GM12874 (cell line): ENCODE measurements around the gene CYBC1.

ENCODE experiments used
- CTCF ChIP-seq: IDR thresholded peaks from 2 replicates; pipeline ENCODE4 v1.5.1; 2011; ENCODE audit warnings: low read depth, mild to moderate bottlenecking, control low read depth, low read length, moderate library complexity; ENCODE audit not compliant: insufficient read depth

The CYBC1 gene

GRCh38 chr17:82461827-82462524 lies 11.4 kb upstream of the CYBC1 start:
- TF ChIP-seq CTCF: no peak

GRCh38 chr17:82458885-82459424 lies 8.4 kb upstream of the CYBC1 start:
- no peak for TF ChIP-seq CTCF

- no peak for TF ChIP-seq CTCF
Measured at GRCh38 chr17:82458179-82458884, 7.8 kb upstream of the CYBC1 start, which contains the start of gene NARF. NARF (plus strand) TSS chr17:82458741; CDS start chr17:82458804, 63 bp downstream.

GRCh38 chr17:82457929-82458178 lies 7.3 kb upstream of the CYBC1 start:
- TF ChIP-seq CTCF: no peak

- no peak for TF ChIP-seq CTCF
Measured at GRCh38 chr17:82457073-82457928, 6.7 kb upstream of the CYBC1 start.

- TF ChIP-seq CTCF: no peak
Measured at GRCh38 chr17:82452162-82452561, 1.6 kb upstream of the CYBC1 start.

GRCh38 chr17:82449883-82450356 lies 632 bp downstream of the CYBC1 start:
- TF ChIP-seq CTCF: no peak
